HepG2 (cell line): ENCODE measurements around the gene LYPD8. TPM values are rescaled to one million over a fixed set of nuclear protein-coding genes. Genes with fewer than 3 reads are reported as not detected.

Source experiments
- ATAC-seq: fragments of 200-7000 bp; cut with Tn5 transposase; 3 replicates; pipeline ENCODE4 v1.9.1; 2020; ENCODE audit warnings: mild to moderate bottlenecking, moderate library complexity
- BruUV-seq: library from RNA; stranded (reverse); fragments of 400-500 nt; replicated peaks from 2 replicates; lab custom pipeline; 2021; lab: Mats Ljungman, UMichigan
- CTCF ChIA-PET: fragments of 300-600 bp; formaldehyde crosslinking; extraction: SDS; loops from one replicate; lab custom pipeline; 2021; ENCODE audit warnings: low total read pairs, inconsistent platforms, low intra/inter-chr PET ratio; lab: Yijun Ruan, JAX
- POLR2A ChIA-PET: fragments of 350-600 bp; sonication (Branson Sonifier 250); formaldehyde crosslinking; loops from one replicate; lab custom pipeline; 2020; ENCODE audit warnings: antibody characterized with exemption, inconsistent platforms; lab: Yijun Ruan, JAX
- DNase-seq: peaks from one replicate; pipeline ENCODE4 v3.0.0-alpha.2; 2015; ENCODE audit warnings: low spot score
- FAIRE-seq: peaks from 3 replicates; lab custom pipeline; 2011; peaks lifted over from hg19 to GRCh38; lab: Jason Lieb, UNC
- H2AFZ ChIP-seq: one replicate; pipeline ENCODE4 v1.6.1; 2011; ENCODE audit warnings: low read length, inconsistent platforms
- H3K27ac ChIP-seq: fragments of 300-600 bp; 3 replicates; pipeline ENCODE4 v1.8.0; 2011; ENCODE audit warnings: mixed run types, mild to moderate bottlenecking, mixed read lengths, low read length, inconsistent platforms; ENCODE audit not compliant: insufficient read depth; ENCODE audit errors: extremely low read length
- H3K27me3 ChIP-seq, 2 experiments: fragments of 200-600 bp in 1 of 2; 2 replicates in 1 of 2; 3 replicates in 1 of 2; pipeline versions ENCODE4 v1.6.0 to v1.8.0; 2011; ENCODE audit warnings: low read length in 2 of 2, mild to moderate bottlenecking in 2 of 2, moderate library complexity in 2 of 2, inconsistent platforms in 1 of 2; ENCODE audit not compliant: insufficient read depth in 2 of 2, control insufficient read depth in 1 of 2
- H3K36me3 ChIP-seq, 2 experiments: fragments of 200-600 bp in 1 of 2; replicated peaks in 1 of 2; 2 replicates in 1 of 2; 3 replicates in 1 of 2; pipeline versions ENCODE4 v1.5.1 to v1.8.0; 2011; ENCODE audit warnings: low read length in 2 of 2, inconsistent platforms in 1 of 2; ENCODE audit not compliant: insufficient read depth in 2 of 2, control insufficient read depth in 1 of 2
- H3K4me1 ChIP-seq: 2 replicates; pipeline ENCODE4 v1.5.1; 2012; ENCODE audit warnings: low read length, inconsistent platforms; ENCODE audit not compliant: insufficient read depth
- H3K4me2 ChIP-seq: 2 replicates; pipeline ENCODE4 v1.6.0; 2011; ENCODE audit warnings: low read depth, low read length, inconsistent platforms
- H3K4me3 ChIP-seq, 3 experiments: fragments of 200-600 bp in 1 of 3; sonication (generic), shearing (Covaris generic) in 1 of 3; replicated peaks in 1 of 3; 2 replicates each; pipeline ENCODE4 v1.5.1; 2011 to 2016; ENCODE audit warnings: low read length in 3 of 3, inconsistent platforms in 2 of 3, low read depth in 2 of 3, mild to moderate bottlenecking in 2 of 3, control low read depth in 1 of 3, mixed read lengths in 1 of 3; ENCODE audit not compliant: insufficient read depth in 1 of 3
- H3K79me2 ChIP-seq: one replicate; pipeline ENCODE4 v1.6.1; 2011; ENCODE audit warnings: low read length, inconsistent platforms; ENCODE audit not compliant: insufficient read depth
- H3K9ac ChIP-seq: 2 replicates; pipeline ENCODE4 v1.6.0; 2011; ENCODE audit warnings: mild to moderate bottlenecking, low read depth, low read length, inconsistent platforms; ENCODE audit not compliant: insufficient read depth
- H3K9me3 ChIP-seq: 2 replicates; pipeline ENCODE4 v1.5.1; 2012; ENCODE audit warnings: mild to moderate bottlenecking, low read length
- H4K20me1 ChIP-seq: 2 replicates; pipeline ENCODE4 v1.6.0; 2011; ENCODE audit warnings: inconsistent platforms, mild to moderate bottlenecking, low read length, moderate library complexity; ENCODE audit not compliant: insufficient read depth
- HOMEZ ChIP-seq: IDR thresholded peaks from 2 replicates; pipeline ENCODE4 v1.6.1; 2016; ENCODE audit warnings: low read depth
- TMF1 ChIP-seq: sonication (generic); formaldehyde crosslinking; IDR thresholded peaks from 2 replicates; pipeline ENCODE4 v1.8.1; 2022; ENCODE audit warnings: low read depth, missing genetic modification reagents
- ZNF296 ChIP-seq: sonication (generic); formaldehyde crosslinking; conservative IDR thresholded peaks from 2 replicates; pipeline ENCODE4 v1.5.0; 2020; ENCODE audit warnings: mild to moderate bottlenecking, missing genetic modification reagents
- WGBS: methylation state at CpG from one replicate; pipeline ENCODE4 v1.1.6; 2017; ENCODE audit warnings: low lambda C conversion rate; 5-methylcytosine and 5-hydroxymethylcytosine counted together
- in situ Hi-C: cut with HindIII; loops from 2 replicates; pipeline ENCODE4 v1.10.0; 2017; ENCODE audit warnings: low pct_unique_long_range_greater_than_20kb; ENCODE audit not compliant: extremely low pct_ligation_motif_present
- intact Hi-C: fragments of 100-400 bp; cut with micrococcal nuclease; formaldehyde crosslinking; loops from one replicate; pipeline ENCODE4 v1.10.0; 2022; ENCODE audit not compliant: unreplicated experiment
- polyA plus RNA-seq, 8 experiments: library from polyadenylated mRNA; depleted of rRNA in 3 of 8; stranded (reverse) in 7 of 8; unstranded in 1 of 8; fragments of >200 nt; fragmentation: Illumina TruSeq in 4 of 8; extraction: Trizol in 4 of 8; gene quantifications; 2 replicates each; pipeline versions ENCODE4 v1.2.1 to v1.2.3, GENCODE V29; 2011 to 2016; ENCODE audit warnings: low read depth in 4 of 8, missing spikeins in 1 of 8, mixed read lengths in 1 of 8; ENCODE audit not compliant: insufficient read depth in 1 of 8
- total RNA-seq, 5 experiments: library from RNA; depleted of rRNA; stranded (reverse); fragments of >200 nt; fragmentation: Illumina TruSeq; extraction: Trizol; gene quantifications; 2 replicates each; pipeline ENCODE4 v1.2.3, GENCODE V29; 2016; ENCODE audit warnings: low read depth in 1 of 5

Gene LYPD8
- total and polyA plus RNA-seq, 2 of the 13 experiments (the other 11 are each of a cell fraction or from before 2014, with no cell fraction given), result not detected

- ATAC-seq (no peak), FAIRE-seq (no peak), DNase-seq (no peak)
- Histone ChIP-seq H3K27me3 (no peaks in the 10 kb centered on the region), H3K9me3 (peaks cover 8% of the 10 kb centered on the region), H2AFZ (no peak overlapping the region), H3K79me2 (no peaks in the 10 kb centered on the region), H3K4me2 (no peak overlapping the region), H3K9ac (no peak overlapping the region), H3K36me3 (no peaks in the 10 kb centered on the region), H3K4me1 (no peaks in the 10 kb centered on the region; the same call in 1 of the 2 replicates), H4K20me1 (no peaks in the 10 kb centered on the region), H3K4me3 (no peak overlapping the region), H3K27ac (no peak overlapping the region)
- in situ Hi-C loops, result no loop called here
- WGBS, result 5% methylated on average over 2 of the region's 2 CpGs
- intact Hi-C loops, result no loop called here
- no peak for TF ChIP-seq TMF1
- CTCF ChIA-PET, result no interaction called here
- POLR2A ChIA-PET, result no interaction called here
- no TSS peak for BruUV-seq
Observed at GRCh38 chr1:248779350-248779749, 23.8 kb upstream of the LYPD8 start.

DNA sequence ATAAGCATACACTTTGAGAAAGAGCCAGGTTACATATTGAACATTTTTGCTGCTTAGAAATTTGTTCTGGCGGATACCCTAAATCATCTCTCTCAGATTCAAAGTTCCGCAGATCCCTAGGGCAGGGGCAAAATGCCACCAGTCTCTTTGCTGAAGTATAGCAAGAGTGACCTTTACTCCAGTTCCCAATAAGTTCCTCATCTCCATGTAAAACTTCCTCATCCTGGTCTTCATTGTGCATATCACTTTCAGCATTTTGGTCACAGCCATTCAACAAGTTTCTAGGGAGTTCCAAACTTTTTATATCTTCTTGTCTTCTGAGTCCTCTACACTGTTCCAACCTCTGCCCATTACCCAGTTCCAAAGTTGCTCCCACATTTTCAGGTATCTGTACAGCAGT lies 23.3 kb upstream of the LYPD8 start:
- no peaks in the 10 kb centered on the region; the same call in 1 of the 2 replicates for H3K4me1 ChIP-seq
- ATAC-seq (no peak), DNase-seq (no peak), FAIRE-seq (no peak)
- TF ChIP-seq HOMEZ (no peak), ZNF296 (CRISPR knock-in tag) (no peak)
- no peaks in the 10 kb centered on the region for H3K79me2 ChIP-seq
- H3K4me3 ChIP-seq, result no peak overlapping the region
- H2AFZ ChIP-seq, result no peak overlapping the region
- peaks cover 8% of the 10 kb centered on the region for H3K9me3 ChIP-seq
- no TSS peak for BruUV-seq
- in situ Hi-C loops, result no loop called here
- H3K27me3 ChIP-seq, result no peaks in the 10 kb centered on the region
- H3K9ac ChIP-seq, result no peak overlapping the region
- ChIA-PET CTCF (no interaction called here), POLR2A (no interaction called here)
- no peak overlapping the region for H3K27ac ChIP-seq
- 100% methylated on average over 2 of the region's 2 CpGs for WGBS
- H4K20me1 ChIP-seq, result no peaks in the 10 kb centered on the region
- intact Hi-C loops, result no loop called here
- H3K36me3 ChIP-seq, result no peaks in the 10 kb centered on the region
- no peak overlapping the region for H3K4me2 ChIP-seq
